Measurements from ENCODE around the gene GYPA. TPM values are rescaled to one million over a fixed set of nuclear protein-coding genes. Genes with fewer than 3 reads are reported as not detected.
A peak's percentile ranks its signal among the peaks of the same experiment; 100 is the strongest.

Gene GYPA
- total RNA-seq, 2 donors from 2014 or later, result not detected

DNA sequence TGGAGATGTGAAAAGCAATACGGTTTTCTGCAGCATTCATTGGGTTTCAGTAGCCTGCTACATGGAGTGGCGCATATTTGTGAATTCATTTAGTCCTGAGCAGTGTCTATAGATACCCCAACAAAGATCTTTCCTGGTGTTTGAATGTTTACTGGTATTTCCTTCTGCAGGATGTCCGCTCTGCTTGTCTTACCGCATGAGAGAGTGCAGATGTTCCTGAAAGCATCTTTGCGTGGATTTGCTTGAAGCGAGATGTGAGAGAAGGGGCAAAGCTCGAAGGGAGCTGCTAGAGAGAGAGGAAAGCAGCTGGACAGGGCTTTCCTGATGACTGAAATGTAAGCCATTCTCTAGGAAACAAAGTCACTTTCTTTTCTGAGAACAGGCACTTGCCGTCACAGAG is 40.9 kb upstream of the GYPA start:
- H3K27me3 ChIP-seq, result no peaks in the 10 kb centered on the region
- no peaks in the 10 kb centered on the region for H3K9me3 ChIP-seq
- H3K36me3 ChIP-seq (replicated peaks in 1 of 2; ENCODE audit: insufficient read depth in 1 of 2, low read depth in 2 of 2), result no peaks in the 10 kb centered on the region
- DNase-seq (no peak), ATAC-seq (no peak)
- H3K4me1 ChIP-seq, result no peaks in the 10 kb centered on the region
- intact Hi-C loops (cut with DNase I), result no loop called here
- H3K27ac ChIP-seq, result no peak overlapping the region
- H3K4me3 ChIP-seq, result no peak overlapping the region
- WGBS, 2 donors, result 69 to 77% methylated on average over 8 of the region's 8 CpGs
- no peak for TF ChIP-seq POLR2A (IDR thresholded peaks at IDR 0.05)

DNA sequence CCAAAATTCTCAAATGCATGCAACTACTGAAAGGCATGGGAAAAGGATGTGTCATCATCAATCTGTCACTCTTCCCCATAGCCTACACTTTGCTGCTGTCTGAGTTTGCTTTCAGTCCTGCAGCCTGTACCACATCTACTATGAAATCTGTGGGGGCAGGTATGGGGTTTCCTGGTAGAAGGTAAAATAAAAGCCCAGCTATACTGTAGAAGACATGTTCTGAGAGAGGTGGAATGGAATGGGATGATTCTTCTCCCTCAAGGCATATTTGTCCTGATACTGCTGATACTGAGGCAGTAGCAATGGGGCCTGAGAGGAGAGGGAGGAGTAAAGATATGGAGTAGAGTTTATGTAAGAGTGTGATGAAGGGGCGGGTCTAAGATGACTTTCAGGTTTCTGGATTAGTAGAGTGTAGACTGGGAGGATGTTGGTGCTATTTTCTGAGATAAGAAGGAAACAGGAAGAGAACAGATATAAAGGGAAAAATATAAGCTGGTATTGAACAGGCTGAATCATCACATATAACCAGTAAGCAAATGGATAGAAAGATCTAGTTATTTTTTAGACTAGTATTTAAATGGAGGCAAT is 38.7 kb upstream of the GYPA start:
- Histone ChIP-seq H3K4me3 (no peak overlapping the region), H3K36me3 (replicated peaks in 1 of 2; ENCODE audit: insufficient read depth in 1 of 2, low read depth in 2 of 2) (no peaks in the 10 kb centered on the region), H3K27ac (no peak overlapping the region), H3K4me1 (no peaks in the 10 kb centered on the region), H3K27me3 (no peaks in the 10 kb centered on the region), H3K9me3 (no peaks in the 10 kb centered on the region)
- TF ChIP-seq POLR2A (IDR thresholded peaks at IDR 0.05), result no peak
- TF ChIP-seq, protein P1, sequence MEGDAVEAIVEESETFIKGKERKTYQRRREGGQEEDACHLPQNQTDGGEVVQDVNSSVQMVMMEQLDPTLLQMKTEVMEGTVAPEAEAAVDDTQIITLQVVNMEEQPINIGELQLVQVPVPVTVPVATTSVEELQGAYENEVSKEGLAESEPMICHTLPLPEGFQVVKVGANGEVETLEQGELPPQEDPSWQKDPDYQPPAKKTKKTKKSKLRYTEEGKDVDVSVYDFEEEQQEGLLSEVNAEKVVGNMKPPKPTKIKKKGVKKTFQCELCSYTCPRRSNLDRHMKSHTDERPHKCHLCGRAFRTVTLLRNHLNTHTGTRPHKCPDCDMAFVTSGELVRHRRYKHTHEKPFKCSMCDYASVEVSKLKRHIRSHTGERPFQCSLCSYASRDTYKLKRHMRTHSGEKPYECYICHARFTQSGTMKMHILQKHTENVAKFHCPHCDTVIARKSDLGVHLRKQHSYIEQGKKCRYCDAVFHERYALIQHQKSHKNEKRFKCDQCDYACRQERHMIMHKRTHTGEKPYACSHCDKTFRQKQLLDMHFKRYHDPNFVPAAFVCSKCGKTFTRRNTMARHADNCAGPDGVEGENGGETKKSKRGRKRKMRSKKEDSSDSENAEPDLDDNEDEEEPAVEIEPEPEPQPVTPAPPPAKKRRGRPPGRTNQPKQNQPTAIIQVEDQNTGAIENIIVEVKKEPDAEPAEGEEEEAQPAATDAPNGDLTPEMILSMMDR (IDR thresholded peaks at IDR 0.05), result no peak
- intact Hi-C loops (cut with DNase I), result loop anchor here (10.0 kb wide), 1 partner anchor 876 kb away; no protein-coding TSS in a partner anchor
- ATAC-seq, result no peak
- WGBS, 2 donors, result 59 to 73% methylated on average over 1 of the region's 1 CpG
- no peak for DNase-seq

DNA sequence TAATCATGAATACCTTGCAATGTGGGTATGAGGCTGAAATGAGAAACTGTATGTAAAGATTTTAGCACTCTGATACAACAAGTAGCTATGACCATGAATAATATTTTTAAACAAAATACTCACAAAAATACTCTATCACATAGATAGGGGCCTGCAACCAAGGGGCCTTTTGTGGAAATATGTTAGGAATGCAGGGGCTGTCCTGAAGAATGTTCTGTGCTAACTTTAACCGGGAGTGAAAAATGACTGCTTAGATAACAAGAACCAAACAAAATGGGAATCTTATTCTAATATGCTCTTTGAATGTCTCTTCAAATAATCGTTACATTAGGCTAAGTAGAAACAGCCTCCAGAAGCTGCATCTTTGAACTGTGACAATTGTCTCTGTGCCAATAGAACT is 37.9 kb upstream of the GYPA start:
- Histone ChIP-seq H3K27ac (no peak overlapping the region), H3K4me1 (no peaks in the 10 kb centered on the region), H3K36me3 (replicated peaks in 1 of 2; ENCODE audit: insufficient read depth in 1 of 2, low read depth in 2 of 2) (no peaks in the 10 kb centered on the region), H3K27me3 (no peaks in the 10 kb centered on the region), H3K4me3 (no peak overlapping the region), H3K9me3 (no peaks in the 10 kb centered on the region)
- TF ChIP-seq, protein P1 (IDR thresholded peaks at IDR 0.05), result no peak
- TF ChIP-seq POLR2A (IDR thresholded peaks at IDR 0.05), result no peak
- intact Hi-C loops (cut with DNase I), result loop anchor here (10.0 kb wide), 1 partner anchor 876 kb away; no protein-coding TSS in a partner anchor
- DNase-seq (no peak), ATAC-seq (no peak)
- WGBS, 2 donors, result 29 to 44% methylated on average over 2 of the region's 2 CpGs

DNA sequence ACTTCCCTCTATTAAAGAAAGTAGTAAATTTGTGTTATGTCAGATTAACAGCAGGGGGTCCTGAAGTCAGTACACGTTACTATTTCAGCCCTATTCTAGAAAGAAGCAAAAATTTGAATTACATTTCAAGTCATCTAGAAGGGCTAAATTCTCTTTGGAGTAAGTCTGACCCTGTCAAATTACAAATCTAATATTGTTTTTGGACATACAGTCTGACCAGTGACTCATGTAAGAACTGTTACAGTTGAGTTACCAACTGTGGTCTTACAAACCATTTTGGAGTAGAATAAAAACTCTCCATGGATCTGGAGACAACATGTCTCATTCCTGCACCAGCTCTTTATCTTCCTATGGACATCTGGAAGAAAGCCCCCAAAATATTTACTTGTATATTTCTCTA is 36.0 kb upstream of the GYPA start:
- H3K36me3 ChIP-seq (replicated peaks in 1 of 2; ENCODE audit: insufficient read depth in 1 of 2, low read depth in 2 of 2), result no peaks in the 10 kb centered on the region
- TF ChIP-seq, protein P1 (IDR thresholded peaks at IDR 0.05), result no peak
- no peak for TF ChIP-seq POLR2A (IDR thresholded peaks at IDR 0.05)
- DNase-seq, result no peak
- no peaks in the 10 kb centered on the region for H3K4me1 ChIP-seq
- no peak overlapping the region for H3K27ac ChIP-seq
- no peaks in the 10 kb centered on the region for H3K27me3 ChIP-seq
- whole genome bisulfite sequencing, 2 donors, result 68 to 73% methylated on average over 1 of the region's 1 CpG
- no peak overlapping the region for H3K4me3 ChIP-seq
- intact Hi-C loops (cut with DNase I), result loop anchor here (10.0 kb wide), 1 partner anchor 878 kb away; no protein-coding TSS in a partner anchor
- no peaks in the 10 kb centered on the region for H3K9me3 ChIP-seq
- no peak for ATAC-seq

DNA sequence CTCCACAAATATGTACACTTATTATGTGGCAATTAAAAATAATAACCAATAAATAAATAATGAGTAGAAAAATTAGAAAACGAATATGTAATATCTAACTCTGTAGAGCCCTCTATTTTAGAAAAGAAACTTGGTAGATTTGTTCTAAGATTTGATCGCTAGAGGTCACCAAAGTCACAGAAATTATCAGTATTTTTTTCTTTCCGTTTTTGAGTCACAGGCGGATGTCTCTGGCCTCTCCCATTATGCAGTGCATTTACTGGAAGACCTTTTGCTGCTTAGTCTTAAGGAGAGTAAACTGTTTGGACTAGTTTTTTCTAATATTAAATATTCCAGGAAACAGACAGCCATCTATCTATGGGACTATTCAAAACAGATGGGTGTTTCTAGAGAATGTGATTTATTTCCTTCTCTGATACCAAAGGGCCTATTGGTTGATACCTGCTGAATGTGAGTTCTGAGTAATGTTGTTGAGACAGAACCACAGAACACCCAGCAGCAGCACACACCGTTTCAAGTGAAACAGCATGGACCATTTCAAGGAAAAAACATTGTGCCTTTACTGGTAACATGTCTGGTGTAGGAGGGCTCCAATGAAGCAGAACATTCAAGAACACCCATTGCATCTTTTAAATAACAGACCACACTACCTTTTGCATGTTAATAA is 34.0 kb upstream of the GYPA start:
- no peaks in the 10 kb centered on the region for H3K27me3 ChIP-seq
- ATAC-seq (peak; percentile 64), DNase-seq (peak in 2 of 4 donors; percentile 13 to 17)
- no peak overlapping the region for H3K27ac ChIP-seq
- no peak overlapping the region for H3K4me3 ChIP-seq
- WGBS, 2 donors, result 1 to 3% methylated on average over 5 of the region's 5 CpGs
- intact Hi-C loops (cut with DNase I), result loop anchor here (10.0 kb wide), 1 partner anchor 880 kb away; no protein-coding TSS in a partner anchor
- TF ChIP-seq, protein P1 (IDR thresholded peaks at IDR 0.05), result peak in 6 of 7 experiments; percentile 42 to 60 (median 46)
- TF ChIP-seq POLR2A (IDR thresholded peaks at IDR 0.05), result no peak
- H3K9me3 ChIP-seq, result no peaks in the 10 kb centered on the region
- no peaks in the 10 kb centered on the region for H3K4me1 ChIP-seq
- H3K36me3 ChIP-seq (replicated peaks in 1 of 2; ENCODE audit: insufficient read depth in 1 of 2, low read depth in 2 of 2), result no peaks in the 10 kb centered on the region

Data from body of pancreas (tissue), 4 donors.